HepG2 (cell line): Measurements from ENCODE around the gene CDK5RAP2. TPM values are rescaled to one million over a fixed set of nuclear protein-coding genes. Genes with fewer than 3 reads are reported as not detected.
A peak's percentile ranks its signal among the peaks of the same experiment; 100 is the strongest.

ENCODE experiments used
- ATAD3A ChIP-seq: sonication (generic); formaldehyde crosslinking; IDR thresholded peaks from 2 replicates; pipeline ENCODE4 v1.4.0; 2020; ENCODE audit warnings: missing genetic modification reagents
- BCL3 ChIP-seq: sonication (generic); formaldehyde crosslinking; IDR thresholded peaks from 2 replicates; pipeline ENCODE4 v1.5.1; 2020; ENCODE audit warnings: mild to moderate bottlenecking, missing genetic modification reagents, moderate library complexity
- CAMTA2 ChIP-seq: sonication (generic); formaldehyde crosslinking; IDR thresholded peaks from 2 replicates; pipeline ENCODE4 v1.4.0; 2020; ENCODE audit warnings: mild to moderate bottlenecking, missing genetic modification reagents, borderline replicate concordance
- CREM ChIP-seq, 2 experiments: sonication (generic) in 1 of 2; formaldehyde crosslinking in 1 of 2; IDR thresholded peaks; 2 replicates each; pipeline versions ENCODE4 v1.4.0 to v1.6.1; 2016 to 2020; ENCODE audit warnings: antibody characterized with exemption in 1 of 2, mild to moderate bottlenecking in 1 of 2, missing genetic modification reagents in 1 of 2
- ESRRA ChIP-seq: sonication (generic); formaldehyde crosslinking; IDR thresholded peaks from 2 replicates; pipeline ENCODE4 v1.5.1; 2020; ENCODE audit warnings: mild to moderate bottlenecking, low read depth, missing genetic modification reagents
- HMGA1 ChIP-seq: sonication (generic); formaldehyde crosslinking; conservative IDR thresholded peaks from 2 replicates; pipeline ENCODE4 v1.4.0; 2020; ENCODE audit warnings: missing genetic modification reagents
- HOMEZ ChIP-seq: IDR thresholded peaks from 2 replicates; pipeline ENCODE4 v1.6.1; 2016; ENCODE audit warnings: low read depth
- JUN ChIP-seq: sonication (generic); formaldehyde crosslinking; IDR thresholded peaks from 2 replicates; pipeline ENCODE4 v1.4.0; 2020; ENCODE audit warnings: mild to moderate bottlenecking, missing genetic modification reagents
- KDM2A ChIP-seq: sonication (generic); formaldehyde crosslinking; IDR thresholded peaks from 2 replicates; pipeline ENCODE4 v1.4.0; 2020; ENCODE audit warnings: low read depth, missing genetic modification reagents, borderline replicate concordance
- MEF2D ChIP-seq: sonication (generic); formaldehyde crosslinking; IDR thresholded peaks from 2 replicates; pipeline ENCODE4 v1.5.1; 2020; ENCODE audit warnings: mild to moderate bottlenecking, missing genetic modification reagents
- MIXL1 ChIP-seq: IDR thresholded peaks from 2 replicates; pipeline ENCODE4 v1.6.1; 2016
- MTA3 ChIP-seq: sonication (generic); formaldehyde crosslinking; IDR thresholded peaks from 2 replicates; pipeline ENCODE4 v1.4.0; 2020; ENCODE audit warnings: missing genetic modification reagents
- MXD1 ChIP-seq: sonication (generic); formaldehyde crosslinking; IDR thresholded peaks from 2 replicates; pipeline ENCODE4 v1.4.0; 2020; ENCODE audit warnings: mild to moderate bottlenecking, missing genetic modification reagents
- PRMT3 ChIP-seq: sonication (generic); formaldehyde crosslinking; IDR thresholded peaks from 2 replicates; pipeline ENCODE4 v1.8.1; 2022; ENCODE audit warnings: low read depth, mild to moderate bottlenecking, moderate library complexity, missing genetic modification reagents, borderline replicate concordance
- RBM22 ChIP-seq: fragments of 200-400 bp; formaldehyde crosslinking; optimal IDR thresholded peaks from 2 replicates; pipeline ENCODE3; 2017; ENCODE audit warnings: mild to moderate bottlenecking, low read length, moderate library complexity
- SIX4 ChIP-seq: sonication (generic); formaldehyde crosslinking; IDR thresholded peaks from 2 replicates; pipeline ENCODE4 v1.4.0; 2020; ENCODE audit warnings: missing genetic modification reagents
- SNRNP70 ChIP-seq: fragments of 200-400 bp; formaldehyde crosslinking; IDR thresholded peaks from 2 replicates; pipeline ENCODE4 v1.6.1; 2017; ENCODE audit warnings: mild to moderate bottlenecking, low read depth, low read length, moderate library complexity
- SP4 ChIP-seq: sonication (generic); formaldehyde crosslinking; IDR thresholded peaks from 2 replicates; pipeline ENCODE4 v1.8.1; 2023; ENCODE audit warnings: mild to moderate bottlenecking, missing genetic modification reagents
- YEATS4 ChIP-seq: sonication (generic); formaldehyde crosslinking; IDR thresholded peaks from 2 replicates; pipeline ENCODE4 v1.4.0; 2020; ENCODE audit warnings: missing genetic modification reagents, borderline replicate concordance
- ZBTB43 ChIP-seq: sonication (generic); formaldehyde crosslinking; conservative IDR thresholded peaks from 2 replicates; pipeline ENCODE4 v1.4.0; 2020; ENCODE audit warnings: missing genetic modification reagents
- ZNF317 ChIP-seq: sonication (generic); formaldehyde crosslinking; IDR thresholded peaks from 2 replicates; pipeline ENCODE4 v1.5.0; 2020; ENCODE audit warnings: mild to moderate bottlenecking, missing genetic modification reagents
- ZNF784 ChIP-seq: sonication (generic); formaldehyde crosslinking; IDR thresholded peaks from 2 replicates; pipeline ENCODE4 v1.5.1; 2020; ENCODE audit warnings: missing genetic modification reagents, mild to moderate bottlenecking, borderline replicate concordance
- ZSCAN12 ChIP-seq: sonication (generic); formaldehyde crosslinking; IDR thresholded peaks from 2 replicates; pipeline ENCODE4 v1.9.0; 2021; ENCODE audit warnings: mild to moderate bottlenecking, missing genetic modification reagents
- polyA plus RNA-seq, 8 experiments: library from polyadenylated mRNA; depleted of rRNA in 3 of 8; stranded (reverse) in 7 of 8; unstranded in 1 of 8; fragments of >200 nt; fragmentation: Illumina TruSeq in 4 of 8; extraction: Trizol in 4 of 8; gene quantifications; 2 replicates each; pipeline versions ENCODE4 v1.2.1 to v1.2.3, GENCODE V29; 2011 to 2016; ENCODE audit warnings: low read depth in 4 of 8, missing spikeins in 1 of 8, mixed read lengths in 1 of 8; ENCODE audit not compliant: insufficient read depth in 1 of 8
- total RNA-seq, 5 experiments: library from RNA; depleted of rRNA; stranded (reverse); fragments of >200 nt; fragmentation: Illumina TruSeq; extraction: Trizol; gene quantifications; 2 replicates each; pipeline ENCODE4 v1.2.3, GENCODE V29; 2016; ENCODE audit warnings: low read depth in 1 of 5
- TF ChIP-seq, protein P1 (sequence below): sonication (generic); formaldehyde crosslinking; IDR thresholded peaks from 2 replicates; pipeline ENCODE4 v1.4.0; 2020; ENCODE audit warnings: missing genetic modification reagents

Gene CDK5RAP2
- total and polyA plus RNA-seq, 2 of the 13 experiments (the other 11 are each of a cell fraction or from before 2014, with no cell fraction given), result 31.8 to 42.2 TPM

GRCh38 chr9:120386390-120387131 lies 193.4 kb downstream of the CDK5RAP2 start (continued):
- TF ChIP-seq CREM (IDR thresholded peaks at IDR 0.05), result no peak; the same call in 1 of the 2 replicates
- TF ChIP-seq CREM (CRISPR knock-in tag; IDR thresholded peaks at IDR 0.05), result no peak
- no peak for TF ChIP-seq ZSCAN12 (CRISPR knock-in tag)
- TF ChIP-seq BCL3 (CRISPR knock-in tag), result no peak
- TF ChIP-seq ZBTB43 (CRISPR knock-in tag), result no peak
- TF ChIP-seq PRMT3 (CRISPR knock-in tag), result no peak
- TF ChIP-seq MTA3 (CRISPR knock-in tag), result no peak
- no peak for TF ChIP-seq HMGA1
- no peak for TF ChIP-seq YEATS4 (CRISPR knock-in tag)
- TF ChIP-seq HOMEZ, result no peak
- no peak for TF ChIP-seq SIX4 (CRISPR knock-in tag)
- no peak for TF ChIP-seq RBM22
- TF ChIP-seq ATAD3A, result no peak
- TF ChIP-seq JUN (CRISPR knock-in tag), result 0 out of 2 replicates have a peak, but pooled peaks have one; percentile 21
- no peak for TF ChIP-seq ESRRA
- TF ChIP-seq, protein P1, sequence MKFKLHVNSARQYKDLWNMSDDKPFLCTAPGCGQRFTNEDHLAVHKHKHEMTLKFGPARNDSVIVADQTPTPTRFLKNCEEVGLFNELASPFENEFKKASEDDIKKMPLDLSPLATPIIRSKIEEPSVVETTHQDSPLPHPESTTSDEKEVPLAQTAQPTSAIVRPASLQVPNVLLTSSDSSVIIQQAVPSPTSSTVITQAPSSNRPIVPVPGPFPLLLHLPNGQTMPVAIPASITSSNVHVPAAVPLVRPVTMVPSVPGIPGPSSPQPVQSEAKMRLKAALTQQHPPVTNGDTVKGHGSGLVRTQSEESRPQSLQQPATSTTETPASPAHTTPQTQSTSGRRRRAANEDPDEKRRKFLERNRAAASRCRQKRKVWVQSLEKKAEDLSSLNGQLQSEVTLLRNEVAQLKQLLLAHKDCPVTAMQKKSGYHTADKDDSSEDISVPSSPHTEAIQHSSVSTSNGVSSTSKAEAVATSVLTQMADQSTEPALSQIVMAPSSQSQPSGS, result no peak; the same call in 1 of the 2 replicates
- TF ChIP-seq MXD1 (CRISPR knock-in tag), result no peak
- TF ChIP-seq ZNF317 (CRISPR knock-in tag), result no peak
- TF ChIP-seq SNRNP70, result no peak
- TF ChIP-seq MIXL1 (CRISPR knock-in tag), result 0 out of 2 replicates have a peak, but pooled peaks have one; percentile 50
- TF ChIP-seq ZNF784 (CRISPR knock-in tag), result peak; percentile 33
- TF ChIP-seq MEF2D (CRISPR knock-in tag), result peak; percentile 64
- TF ChIP-seq SP4 (CRISPR knock-in tag), result 0 out of 2 replicates have a peak, but pooled peaks have one; percentile 24
- TF ChIP-seq CAMTA2 (CRISPR knock-in tag), result no peak
- TF ChIP-seq KDM2A (CRISPR knock-in tag), result no peak
